A673 (cell line): ENCODE data around the gene RIT2.

Experiments used
- CTCF ChIP-seq: fragments of 300-800, 200-600 bp; sonication (generic); conservative IDR thresholded peaks from 2 replicates; pipeline ENCODE4 v1.5.1; 2017; ENCODE audit warnings: low read depth, mild to moderate bottlenecking, antibody characterized with exemption, low read length, moderate library complexity, mixed read lengths
- EZH2 ChIP-seq: fragments of 200-600 bp; sonication (generic); IDR thresholded peaks from 2 replicates; pipeline ENCODE4 v1.6.1; 2017; ENCODE audit warnings: borderline replicate concordance, low read depth, mild to moderate bottlenecking, mixed read lengths, antibody characterized with exemption, low read length; ENCODE audit not compliant: poor library complexity, severe bottlenecking

- TF ChIP-seq EZH2 (no peak), CTCF (no peak)
These were observed 36.9 kb downstream of the RIT2 start for GRCh38 chr18:43078478-43079092.
